MM.1S (cell line): ENCODE results near the gene FBXW7.

Experiments
- DNase-seq: peaks from one replicate; pipeline ENCODE4 v3.0.0-alpha.2; 2015
- H2AFZ ChIP-seq: fragments of 300-600 bp; sonication (generic); 2 replicates; pipeline ENCODE4 v1.6.0; 2016; ENCODE audit warnings: antibody characterized with exemption, low read length
- H3F3A ChIP-seq: fragments of 300-600 bp; sonication (generic); 2 replicates; pipeline ENCODE4 v1.6.1; 2016; ENCODE audit warnings: mild to moderate bottlenecking, antibody characterized with exemption, low read length, moderate library complexity, mixed read lengths; ENCODE audit not compliant: insufficient read depth
- H3K27ac ChIP-seq: fragments of 300-600 bp; sonication (generic); 2 replicates; pipeline ENCODE4 v1.5.1; 2016; ENCODE audit warnings: mild to moderate bottlenecking, low read length
- H3K27me3 ChIP-seq: fragments of 300-600 bp; sonication (generic); replicated peaks from 2 replicates; pipeline ENCODE4 v1.6.0; 2016; ENCODE audit warnings: low read length; ENCODE audit not compliant: insufficient read depth
- H3K36me3 ChIP-seq: fragments of 300-600 bp; sonication (generic); replicated peaks from 2 replicates; pipeline ENCODE4 v1.6.1; 2016; ENCODE audit warnings: mild to moderate bottlenecking, low read length, mixed read lengths; ENCODE audit not compliant: insufficient read depth
- H3K4me1 ChIP-seq: fragments of 300-600 bp; sonication (generic); 2 replicates; pipeline ENCODE4 v1.6.1; 2016; ENCODE audit warnings: low read length, mixed read lengths
- H3K4me2 ChIP-seq: fragments of 300-600 bp; sonication (generic); 2 replicates; pipeline ENCODE4 v1.6.0; 2016; ENCODE audit warnings: low read depth, low read length
- H3K4me3 ChIP-seq: fragments of 300-600 bp; sonication (generic); 2 replicates; pipeline ENCODE4 v1.5.1; 2016; ENCODE audit warnings: low read length, mixed read lengths
- H3K79me2 ChIP-seq: fragments of 300-600 bp; sonication (generic); 2 replicates; pipeline ENCODE4 v1.6.1; 2016; ENCODE audit warnings: mixed run types, low read length, mixed read lengths
- H3K9ac ChIP-seq: fragments of 300-600 bp; sonication (generic); 2 replicates; pipeline ENCODE4 v1.6.1; 2016; ENCODE audit warnings: low read length, mixed read lengths
- H3K9me2 ChIP-seq: fragments of 300-600 bp; sonication (generic); replicated peaks from 2 replicates; pipeline ENCODE4 v1.6.1; 2016; ENCODE audit warnings: mild to moderate bottlenecking, low read length, mixed read lengths; ENCODE audit not compliant: insufficient read depth
- H3K9me3 ChIP-seq: fragments of 300-600 bp; sonication (generic); replicated peaks from 2 replicates; pipeline ENCODE4 v1.6.1; 2016; ENCODE audit warnings: mild to moderate bottlenecking, low read length, mixed read lengths; ENCODE audit not compliant: insufficient read depth
- H4K20me1 ChIP-seq: fragments of 300-600 bp; sonication (generic); 2 replicates; pipeline ENCODE4 v1.6.1; 2016; ENCODE audit warnings: mild to moderate bottlenecking, low read length, moderate library complexity, mixed read lengths; ENCODE audit not compliant: insufficient read depth
- EZH2 ChIP-seq: fragments of 300-600 bp; sonication (generic); optimal IDR thresholded peaks from 2 replicates; pipeline ENCODE3; 2017; ENCODE audit warnings: low read depth, mild to moderate bottlenecking, antibody characterized with exemption, low read length, mixed read lengths
- EZH2phosphoT487 ChIP-seq: fragments of 300-600 bp; sonication (generic); IDR thresholded peaks from 2 replicates; pipeline ENCODE4 v1.6.1; 2018; ENCODE audit warnings: antibody characterized with exemption, low read length
- TF ChIP-seq, protein P1 (sequence below): fragments of 300-600 bp; sonication (generic); IDR thresholded peaks from 2 replicates; pipeline ENCODE4 v1.5.1; 2016; ENCODE audit warnings: antibody characterized with exemption, low read length, mixed read lengths

FBXW7 gene

GRCh38 chr4:152462695-152463094, 73.2 kb downstream of the FBXW7 start:
- Histone ChIP-seq H4K20me1 (peaks cover 4% of the 10 kb centered on the region; the same call in 1 of the 2 replicates), H3K36me3 (no peaks in the 10 kb centered on the region), H3F3A (peaks cover 28% of the 10 kb centered on the region), H3K4me2 (peak overlapping the region; percentile 29; the same call in 1 of the 2 replicates), H3K9me3 (no peaks in the 10 kb centered on the region), H3K27ac (peak overlapping the region; percentile 70), H3K27me3 (no peaks in the 10 kb centered on the region), H3K4me3 (no peak overlapping the region), H3K4me1 (peaks cover 49% of the 10 kb centered on the region), H2AFZ (no peak overlapping the region), H3K79me2 (peaks cover 85% of the 10 kb centered on the region), H3K9me2 (no peaks in the 10 kb centered on the region), H3K9ac (no peak overlapping the region; the same call in 1 of the 2 replicates)
- no peak for TF ChIP-seq EZH2
- TF ChIP-seq EZH2phosphoT487 = no peak
- TF ChIP-seq, protein P1, sequence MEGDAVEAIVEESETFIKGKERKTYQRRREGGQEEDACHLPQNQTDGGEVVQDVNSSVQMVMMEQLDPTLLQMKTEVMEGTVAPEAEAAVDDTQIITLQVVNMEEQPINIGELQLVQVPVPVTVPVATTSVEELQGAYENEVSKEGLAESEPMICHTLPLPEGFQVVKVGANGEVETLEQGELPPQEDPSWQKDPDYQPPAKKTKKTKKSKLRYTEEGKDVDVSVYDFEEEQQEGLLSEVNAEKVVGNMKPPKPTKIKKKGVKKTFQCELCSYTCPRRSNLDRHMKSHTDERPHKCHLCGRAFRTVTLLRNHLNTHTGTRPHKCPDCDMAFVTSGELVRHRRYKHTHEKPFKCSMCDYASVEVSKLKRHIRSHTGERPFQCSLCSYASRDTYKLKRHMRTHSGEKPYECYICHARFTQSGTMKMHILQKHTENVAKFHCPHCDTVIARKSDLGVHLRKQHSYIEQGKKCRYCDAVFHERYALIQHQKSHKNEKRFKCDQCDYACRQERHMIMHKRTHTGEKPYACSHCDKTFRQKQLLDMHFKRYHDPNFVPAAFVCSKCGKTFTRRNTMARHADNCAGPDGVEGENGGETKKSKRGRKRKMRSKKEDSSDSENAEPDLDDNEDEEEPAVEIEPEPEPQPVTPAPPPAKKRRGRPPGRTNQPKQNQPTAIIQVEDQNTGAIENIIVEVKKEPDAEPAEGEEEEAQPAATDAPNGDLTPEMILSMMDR = no peak
- no peak for DNase-seq

- Histone ChIP-seq H3K27ac (peak overlapping the region; percentile 70), H4K20me1 (peaks cover 4% of the 10 kb centered on the region; the same call in 1 of the 2 replicates), H2AFZ (no peak overlapping the region)
These were observed 73.8 kb downstream of the FBXW7 start for GRCh38 chr4:152462047-152462446.

GRCh38 chr4:152460488-152460887, 75.4 kb downstream of the FBXW7 start:
- Histone ChIP-seq H3K79me2 (peaks cover 84% of the 10 kb centered on the region), H3K4me1 (peaks cover 49% of the 10 kb centered on the region), H3K27ac (peak overlapping the region; percentile 25; the same call in 1 of the 2 replicates), H3K9me2 (no peaks in the 10 kb centered on the region), H3F3A (peaks cover 29% of the 10 kb centered on the region), H3K36me3 (no peaks in the 10 kb centered on the region), H3K4me2 (peak overlapping the region; percentile 8; the same call in 1 of the 2 replicates), H3K9ac (no peak overlapping the region), H3K27me3 (no peaks in the 10 kb centered on the region), H2AFZ (no peak overlapping the region), H3K4me3 (no peak overlapping the region), H4K20me1 (peaks cover 5% of the 10 kb centered on the region; the same call in 1 of the 2 replicates), H3K9me3 (no peaks in the 10 kb centered on the region)
- TF ChIP-seq, protein P1 = peak; percentile 55
- TF ChIP-seq EZH2 = no peak
- DNase-seq = peak; percentile 64

More at GRCh38 chr4:152462047-152462446, 73.8 kb downstream of the FBXW7 start:
- TF ChIP-seq, protein P1 = no peak
- TF ChIP-seq EZH2phosphoT487 (no peak), EZH2 (no peak)
- no peaks in the 10 kb centered on the region for H3K9me2 ChIP-seq
- peaks cover 84% of the 10 kb centered on the region for H3K79me2 ChIP-seq
- H3K36me3 ChIP-seq = no peaks in the 10 kb centered on the region
- peak overlapping the region; percentile 29 for H3K4me2 ChIP-seq
- H3K9ac ChIP-seq = no peak overlapping the region; the same call in 1 of the 2 replicates
- no peak overlapping the region for H3K4me3 ChIP-seq
- peak; percentile 62 for DNase-seq
- H3K4me1 ChIP-seq = peaks cover 49% of the 10 kb centered on the region
- H3K9me3 ChIP-seq = no peaks in the 10 kb centered on the region
- no peaks in the 10 kb centered on the region for H3K27me3 ChIP-seq
- peaks cover 28% of the 10 kb centered on the region for H3F3A ChIP-seq
